HCT116 (cell line): Measurements from ENCODE around the gene BBX. TPM values are rescaled to one million over a fixed set of nuclear protein-coding genes. Genes with fewer than 3 reads are reported as not detected.

Source experiments
- ATAC-seq: fragments of 200-7000 bp; cut with Tn5 transposase; 2 replicates; pipeline ENCODE4 v1.9.1; 2020; ENCODE audit warnings: mild to moderate bottlenecking, moderate library complexity
- BruUV-seq: library from RNA; stranded (reverse); fragments of 400-500 nt; replicated peaks from 2 replicates; lab custom pipeline; 2021; lab: Mats Ljungman, UMichigan
- CTCF ChIA-PET: fragments of 300-600 bp; sonication (Branson Sonifier 250); formaldehyde crosslinking; loops from one replicate; lab custom pipeline; 2021; ENCODE audit warnings: antibody characterized with exemption; lab: Charles Lee
- POLR2A ChIA-PET: fragments of 300-600, 350-600 bp; sonication (Branson Sonifier 250); formaldehyde crosslinking; loops from one replicate; lab custom pipeline; 2021; ENCODE audit warnings: antibody characterized with exemption; lab: Charles Lee
- RAD21 ChIA-PET, 2 experiments: fragments of 300-600 bp; sonication (Branson Sonifier 250); formaldehyde crosslinking; loops; one replicate each; lab custom pipeline; 2023; ENCODE audit warnings: low total read pairs in 2 of 2; ENCODE audit not compliant: uncharacterized antibody in 2 of 2, unreplicated experiment in 2 of 2, low non-redundant PET in 1 of 2; lab: Charles Lee
- DNase-seq: peaks from one replicate; pipeline ENCODE4 v3.0.0-alpha.2; 2010; ENCODE audit warnings: low read depth, low spot score
- H2AFZ ChIP-seq: fragments of 200-600 bp; shearing (Covaris generic), sonication (generic); 2 replicates; pipeline ENCODE4 v1.6.1; 2017; ENCODE audit warnings: low read depth, mixed run types, mixed read lengths, antibody characterized with exemption, low read length; ENCODE audit not compliant: poor library complexity, severe bottlenecking
- H3K27ac ChIP-seq: 2 replicates; pipeline ENCODE4 v1.5.1; 2012; ENCODE audit warnings: low read depth, low read length
- H3K27me3 ChIP-seq: fragments of 200-600 bp; sonication (generic); 2 replicates; pipeline ENCODE4 v1.6.1; 2016; ENCODE audit warnings: mixed run types, low read length, mixed read lengths; ENCODE audit not compliant: insufficient read depth
- H3K36me3 ChIP-seq, 2 experiments: fragments of 200-500 bp in 1 of 2; fragments of 200-600 bp in 1 of 2; sonication (Bioruptor generic) in 1 of 2; sonication (generic) in 1 of 2; 2 replicates each; pipeline versions ENCODE4 v1.5.1 to v1.6.1; 2014 to 2016; ENCODE audit warnings: low read length in 2 of 2, inconsistent platforms in 1 of 2, mixed read lengths in 1 of 2, mixed run types in 1 of 2; ENCODE audit not compliant: insufficient read depth in 2 of 2, control insufficient read depth in 1 of 2
- H3K4me1 ChIP-seq, 2 experiments: fragments of 200-600 bp in 1 of 2; sonication (generic) in 1 of 2; 2 replicates each; pipeline versions ENCODE4 v1.5.1 to v1.6.1; 2012 to 2017; ENCODE audit warnings: low read length in 2 of 2, inconsistent platforms in 1 of 2, mild to moderate bottlenecking in 1 of 2, mixed read lengths in 1 of 2, mixed run types in 1 of 2, moderate library complexity in 1 of 2; ENCODE audit not compliant: insufficient read depth in 2 of 2, control insufficient read depth in 1 of 2
- H3K4me2 ChIP-seq: fragments of 200-600 bp; sonication (generic); 2 replicates; pipeline ENCODE4 v1.6.1; 2017; ENCODE audit warnings: mixed run types, low read length, mixed read lengths
- H3K4me3 ChIP-seq, 2 experiments: fragments of 200-600 bp in 1 of 2; sonication (generic) in 1 of 2; replicated peaks in 1 of 2; 2 replicates each; pipeline ENCODE4 v1.5.1; 2011 to 2016; ENCODE audit warnings: low read length in 2 of 2, control low read depth in 1 of 2, low read depth in 1 of 2, mild to moderate bottlenecking in 1 of 2, mixed read lengths in 1 of 2, mixed run types in 1 of 2
- H3K79me2 ChIP-seq: fragments of 200-600 bp; sonication (generic); 2 replicates; pipeline ENCODE4 v1.6.1; 2017; ENCODE audit warnings: mild to moderate bottlenecking, mixed run types, low read length, moderate library complexity, mixed read lengths; ENCODE audit not compliant: insufficient read depth
- H3K9ac ChIP-seq: fragments of 200-600 bp; sonication (generic); 2 replicates; pipeline ENCODE4 v1.6.1; 2016; ENCODE audit warnings: low read length, mixed read lengths
- H3K9me2 ChIP-seq: fragments of 200-600 bp; sonication (generic), shearing (Covaris generic); 2 replicates; pipeline ENCODE4 v1.6.1; 2017; ENCODE audit warnings: mixed run types, mild to moderate bottlenecking, moderate library complexity; ENCODE audit not compliant: insufficient read depth
- H3K9me3 ChIP-seq, 2 experiments: fragments of 200-500 bp in 1 of 2; fragments of 200-600 bp in 1 of 2; sonication (Bioruptor generic) in 1 of 2; sonication (generic) in 1 of 2; 2 replicates each; pipeline ENCODE4 v1.6.1; 2014 to 2017; ENCODE audit warnings: low read length in 2 of 2, mixed read lengths in 2 of 2, inconsistent platforms in 1 of 2, low read depth in 1 of 2, mild to moderate bottlenecking in 1 of 2, mixed run types in 1 of 2, moderate library complexity in 1 of 2; ENCODE audit not compliant: control insufficient read depth in 1 of 2, insufficient read depth in 1 of 2
- H4K20me1 ChIP-seq: fragments of 200-600 bp; sonication (generic), shearing (Covaris generic); 2 replicates; pipeline ENCODE4 v1.6.1; 2017; ENCODE audit warnings: mixed run types, mild to moderate bottlenecking, moderate library complexity; ENCODE audit not compliant: insufficient read depth
- JUND ChIP-seq: IDR thresholded peaks from 2 replicates; pipeline ENCODE4 v1.6.1; 2012
- POLR2A ChIP-seq: IDR thresholded peaks from 2 replicates; pipeline ENCODE4 v1.7.0; 2011; ENCODE audit warnings: borderline replicate concordance; ENCODE audit not compliant: insufficient read depth, insufficient read length; ENCODE audit errors: extremely low read depth
- POLR2AphosphoS5 ChIP-seq: IDR thresholded peaks from 2 replicates; pipeline ENCODE4 v1.6.1; 2011; ENCODE audit warnings: mild to moderate bottlenecking, low read depth, low read length, moderate library complexity
- SRF ChIP-seq: IDR thresholded peaks from 2 replicates; pipeline ENCODE4 v1.6.1; 2012; ENCODE audit warnings: low read depth
- ZNF274 ChIP-seq: fragments of 200-500 bp; sonication (Bioruptor generic); IDR thresholded peaks from 2 replicates; pipeline ENCODE4 v1.6.1; 2014; ENCODE audit warnings: mild to moderate bottlenecking, low read depth, low read length, inconsistent platforms
- intact Hi-C: fragments of 100-400 bp; cut with micrococcal nuclease; formaldehyde crosslinking; loops from 2 replicates; pipeline ENCODE4 v1.10.0; 2022
- total RNA-seq: library from RNA; stranded (reverse); gene quantifications from one replicate; pipeline ENCODE4 v1.2.1, GENCODE V29; 2021; ENCODE audit not compliant: unreplicated experiment
- TF ChIP-seq, protein P1 (sequence below): IDR thresholded peaks from 2 replicates; pipeline ENCODE4 v1.6.1; 2012
- TF ChIP-seq, protein P2 (sequence below): IDR thresholded peaks from 2 replicates; pipeline ENCODE4 v1.6.1; 2011; ENCODE audit warnings: mild to moderate bottlenecking, low read length, moderate library complexity; ENCODE audit not compliant: insufficient replicate concordance; ENCODE audit errors: extremely low read depth
- TF ChIP-seq, protein P3 (sequence below), 3 experiments: fragments of 200-600 bp in 1 of 3; sonication (generic) in 1 of 3; IDR thresholded peaks in 2 of 3; conservative IDR thresholded peaks in 1 of 3; 2 replicates each; pipeline ENCODE4 v1.5.1; 2012 to 2017; ENCODE audit warnings: low read depth in 2 of 3, low read length in 2 of 3, antibody characterized with exemption in 1 of 3, borderline replicate concordance in 1 of 3, control low read depth in 1 of 3, mild to moderate bottlenecking in 1 of 3, mixed read lengths in 1 of 3, mixed run types in 1 of 3, moderate library complexity in 1 of 3; ENCODE audit not compliant: insufficient read depth in 1 of 3

The BBX gene
- total RNA-seq, 1 experiment from 2014 or later, result 55.6 TPM

DNA sequence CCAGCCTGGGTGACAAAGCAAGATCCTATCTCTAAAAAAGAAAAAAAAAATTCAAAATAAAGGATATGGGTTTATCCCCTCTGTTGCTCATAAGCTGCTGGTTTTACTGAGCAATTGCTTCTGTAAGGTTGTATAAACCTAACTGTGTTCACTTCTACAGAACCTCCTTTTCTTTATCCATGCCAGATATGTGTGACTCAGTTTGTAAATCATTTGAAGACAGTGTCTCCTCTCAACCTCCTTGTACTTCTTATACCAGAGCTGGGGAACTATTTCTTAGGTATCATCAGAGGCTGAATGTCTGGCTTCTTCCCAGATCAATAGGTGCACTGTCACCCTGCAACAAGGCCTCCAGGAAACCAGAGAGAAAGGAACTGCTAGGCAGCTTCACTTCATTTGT, 294.3 kb downstream of the BBX start:
- no peaks in the 10 kb centered on the region for H3K36me3 ChIP-seq
- H3K27me3 ChIP-seq, result no peaks in the 10 kb centered on the region
- no peaks in the 10 kb centered on the region for H3K9me3 ChIP-seq
- intact Hi-C loops, result no loop called here
- H3K4me1 ChIP-seq, result no peaks in the 10 kb centered on the region
- no peaks in the 10 kb centered on the region for H3K79me2 ChIP-seq
- H3K9me2 ChIP-seq, result no peaks in the 10 kb centered on the region
- TF ChIP-seq SRF (no peak), POLR2AphosphoS5 (no peak), ZNF274 (no peak), JUND (no peak), POLR2A (no peak)
- TF ChIP-seq, protein P1, sequence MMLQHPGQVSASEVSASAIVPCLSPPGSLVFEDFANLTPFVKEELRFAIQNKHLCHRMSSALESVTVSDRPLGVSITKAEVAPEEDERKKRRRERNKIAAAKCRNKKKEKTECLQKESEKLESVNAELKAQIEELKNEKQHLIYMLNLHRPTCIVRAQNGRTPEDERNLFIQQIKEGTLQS, result no peak
- TF ChIP-seq, protein P2, sequence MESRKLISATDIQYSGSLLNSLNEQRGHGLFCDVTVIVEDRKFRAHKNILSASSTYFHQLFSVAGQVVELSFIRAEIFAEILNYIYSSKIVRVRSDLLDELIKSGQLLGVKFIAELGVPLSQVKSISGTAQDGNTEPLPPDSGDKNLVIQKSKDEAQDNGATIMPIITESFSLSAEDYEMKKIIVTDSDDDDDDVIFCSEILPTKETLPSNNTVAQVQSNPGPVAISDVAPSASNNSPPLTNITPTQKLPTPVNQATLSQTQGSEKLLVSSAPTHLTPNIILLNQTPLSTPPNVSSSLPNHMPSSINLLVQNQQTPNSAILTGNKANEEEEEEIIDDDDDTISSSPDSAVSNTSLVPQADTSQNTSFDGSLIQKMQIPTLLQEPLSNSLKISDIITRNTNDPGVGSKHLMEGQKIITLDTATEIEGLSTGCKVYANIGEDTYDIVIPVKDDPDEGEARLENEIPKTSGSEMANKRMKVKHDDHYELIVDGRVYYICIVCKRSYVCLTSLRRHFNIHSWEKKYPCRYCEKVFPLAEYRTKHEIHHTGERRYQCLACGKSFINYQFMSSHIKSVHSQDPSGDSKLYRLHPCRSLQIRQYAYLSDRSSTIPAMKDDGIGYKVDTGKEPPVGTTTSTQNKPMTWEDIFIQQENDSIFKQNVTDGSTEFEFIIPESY, result no peak
- TF ChIP-seq, protein P3, sequence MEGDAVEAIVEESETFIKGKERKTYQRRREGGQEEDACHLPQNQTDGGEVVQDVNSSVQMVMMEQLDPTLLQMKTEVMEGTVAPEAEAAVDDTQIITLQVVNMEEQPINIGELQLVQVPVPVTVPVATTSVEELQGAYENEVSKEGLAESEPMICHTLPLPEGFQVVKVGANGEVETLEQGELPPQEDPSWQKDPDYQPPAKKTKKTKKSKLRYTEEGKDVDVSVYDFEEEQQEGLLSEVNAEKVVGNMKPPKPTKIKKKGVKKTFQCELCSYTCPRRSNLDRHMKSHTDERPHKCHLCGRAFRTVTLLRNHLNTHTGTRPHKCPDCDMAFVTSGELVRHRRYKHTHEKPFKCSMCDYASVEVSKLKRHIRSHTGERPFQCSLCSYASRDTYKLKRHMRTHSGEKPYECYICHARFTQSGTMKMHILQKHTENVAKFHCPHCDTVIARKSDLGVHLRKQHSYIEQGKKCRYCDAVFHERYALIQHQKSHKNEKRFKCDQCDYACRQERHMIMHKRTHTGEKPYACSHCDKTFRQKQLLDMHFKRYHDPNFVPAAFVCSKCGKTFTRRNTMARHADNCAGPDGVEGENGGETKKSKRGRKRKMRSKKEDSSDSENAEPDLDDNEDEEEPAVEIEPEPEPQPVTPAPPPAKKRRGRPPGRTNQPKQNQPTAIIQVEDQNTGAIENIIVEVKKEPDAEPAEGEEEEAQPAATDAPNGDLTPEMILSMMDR (IDR thresholded peaks at IDR 0.05 in 2 of 3, conservative IDR thresholded peaks at IDR 0.05 in 1 of 3; ENCODE audit: borderline replicate concordance in 1 of 3, insufficient read depth in 1 of 3, low read depth in 2 of 3, low read length in 2 of 3), result no peak
- H2AFZ ChIP-seq, result no peak overlapping the region
- ChIA-PET POLR2A (no interaction called here), CTCF (no interaction called here), RAD21 (no interaction called here)
- no peaks in the 10 kb centered on the region for H4K20me1 ChIP-seq
- ATAC-seq, result no peak
- no TSS peak for BruUV-seq
- H3K9ac ChIP-seq, result no peak overlapping the region
- no peak overlapping the region for H3K27ac ChIP-seq
- no peak overlapping the region for H3K4me2 ChIP-seq
- H3K4me3 ChIP-seq, result no peak overlapping the region
- no peak for DNase-seq
